GM12892 (cell line): ENCODE data around the gene PDPK1.
A peak's percentile ranks its signal among the peaks of the same experiment; 100 is the strongest.
"Not testable (repeated sequence)": the region's sequence is repeated elsewhere in the genome, so short reads cannot be mapped to it uniquely, and the experiment has no call there.

Source experiments
- DNase-seq: peaks from one replicate; pipeline ENCODE4 v3.0.0; 2011; ENCODE audit not compliant: insufficient read length
- FAIRE-seq: peaks from 2 replicates; lab custom pipeline; 2011; peaks lifted over from hg19 to GRCh38; lab: Jason Lieb, UNC
- POLR2A ChIP-seq: IDR thresholded peaks from 2 replicates; pipeline ENCODE4 v1.6.1; 2011; ENCODE audit warnings: low read depth, low read length, control low read depth
- POLR2AphosphoS5 ChIP-seq: IDR thresholded peaks from 2 replicates; pipeline ENCODE4 v1.6.1; 2011; ENCODE audit warnings: low read depth, low read length, control low read depth
- TAF1 ChIP-seq: IDR thresholded peaks from 2 replicates; pipeline ENCODE4 v1.6.1; 2011; ENCODE audit warnings: low read depth, mild to moderate bottlenecking, control low read depth, low read length, borderline replicate concordance

Gene PDPK1

DNA sequence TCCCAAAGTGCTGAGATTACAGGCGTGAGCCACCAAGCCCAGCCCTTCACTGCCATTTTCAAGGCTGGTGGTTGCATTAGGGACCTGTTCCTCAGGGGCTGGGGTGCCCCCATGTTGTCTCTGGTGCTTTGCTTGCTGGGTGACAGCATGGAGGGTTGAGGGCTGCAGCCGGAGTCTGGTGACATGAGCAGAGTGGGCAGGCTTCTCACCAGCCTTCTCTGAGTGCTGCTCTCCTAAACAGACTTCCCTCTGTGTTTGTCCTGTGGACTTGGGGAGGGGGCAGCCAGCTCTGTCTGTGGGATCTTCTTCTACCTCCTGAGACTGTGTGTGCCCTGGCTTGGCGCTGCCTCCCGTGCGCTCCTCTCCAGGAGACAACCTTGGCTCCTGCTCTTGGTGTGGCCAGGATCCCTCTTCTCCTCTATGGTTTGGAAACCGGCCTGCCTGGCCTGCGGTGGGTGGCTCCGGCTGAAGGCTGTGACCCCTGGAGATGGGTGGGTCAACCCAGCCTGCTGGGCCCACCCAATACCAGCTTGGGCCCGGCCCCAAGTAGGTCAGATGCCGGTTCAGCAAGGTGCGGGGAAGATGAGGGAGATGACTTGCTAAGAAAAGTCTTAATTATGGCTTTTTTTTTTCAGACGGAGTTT lies 72.1 kb downstream of the PDPK1 start:
- no peak for DNase-seq
- TF ChIP-seq POLR2A (no peak), TAF1 (no peak), POLR2AphosphoS5 (no peak)
- FAIRE-seq, result no peak

DNA sequence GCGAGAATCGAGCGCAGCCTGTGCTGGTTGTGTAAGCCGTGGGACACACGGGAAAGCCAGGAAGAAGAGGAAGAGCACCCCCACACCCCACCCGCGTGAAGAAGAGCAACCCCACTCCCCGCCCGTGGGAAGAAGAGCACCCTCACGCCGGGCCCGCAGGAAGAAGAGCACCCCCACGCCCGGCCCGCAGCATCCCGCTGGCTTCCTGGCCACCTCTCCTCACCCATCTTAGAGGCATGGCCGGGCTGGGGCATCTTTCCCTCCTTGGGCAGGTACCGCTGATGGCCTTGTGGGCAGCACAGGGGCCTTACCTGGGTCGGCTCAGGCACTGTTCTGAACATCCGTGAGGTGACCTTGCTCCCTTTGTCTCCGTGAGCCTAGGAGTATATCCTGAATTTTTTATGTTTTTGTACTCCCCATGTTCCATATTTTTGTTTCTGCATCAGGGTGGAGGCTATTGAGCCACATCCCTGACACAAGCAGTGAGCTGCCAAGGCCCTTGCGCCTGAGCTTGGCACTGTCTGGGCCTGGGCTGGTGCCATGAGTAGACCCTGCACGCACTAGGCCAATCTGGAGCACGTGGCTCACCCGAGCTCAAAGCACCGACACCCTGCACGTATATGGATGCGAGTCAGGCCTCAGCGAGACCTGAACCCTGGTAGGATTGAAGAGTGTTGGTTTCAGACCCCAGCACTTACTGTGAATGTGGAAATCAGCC lies 73.1 kb downstream of the PDPK1 start:
- TF ChIP-seq TAF1 (no peak), POLR2A (no peak), POLR2AphosphoS5 (no peak)
- DNase-seq (no peak), FAIRE-seq (no peak)

DNA sequence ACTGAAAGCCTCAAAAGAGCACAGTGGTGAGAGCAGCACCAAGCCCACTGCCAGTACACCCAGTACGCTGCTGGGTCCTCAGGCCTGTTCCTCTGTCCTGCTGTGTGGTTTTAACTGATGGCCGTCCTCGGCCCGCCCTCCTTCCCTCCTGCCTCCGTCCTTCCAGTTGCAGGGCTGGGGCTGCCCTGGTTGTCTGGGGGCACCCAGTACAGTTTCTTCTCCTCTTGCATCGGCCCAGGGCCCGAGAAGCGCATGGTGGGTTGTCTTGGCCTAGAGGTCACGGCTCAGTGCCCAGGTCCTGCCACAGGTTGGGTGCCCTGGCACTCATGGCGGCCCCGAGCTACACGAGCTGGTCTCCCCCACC lies 73.7 kb downstream of the PDPK1 start:
- DNase-seq (no peak), FAIRE-seq (no peak)
- TF ChIP-seq POLR2A (no peak), TAF1 (no peak), POLR2AphosphoS5 (no peak)

DNA sequence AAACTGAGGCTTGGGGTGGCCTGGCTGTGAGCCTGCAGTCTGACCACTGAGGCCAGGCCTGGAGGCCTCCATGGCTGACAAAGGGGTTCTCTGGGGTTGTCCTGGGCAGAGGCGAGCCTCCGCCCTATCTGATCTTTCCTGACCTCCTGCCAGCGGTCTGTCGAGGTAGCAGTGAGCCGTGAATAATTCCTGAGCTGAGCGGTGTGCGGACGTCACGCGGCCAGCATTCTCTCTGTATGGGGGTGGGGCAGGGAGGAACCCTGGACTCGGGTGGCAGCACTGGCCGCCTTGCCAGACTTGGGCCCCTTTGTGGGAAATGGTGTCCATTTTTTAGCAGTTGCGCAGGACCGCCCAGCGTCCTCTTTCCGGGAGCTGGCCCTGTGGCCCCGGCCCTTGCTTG lies 74.1 kb downstream of the PDPK1 start:
- not testable (repeated sequence) for DNase-seq, FAIRE-seq

GRCh38 chr16:2613251-2613650 lies 75.4 kb downstream of the PDPK1 start:
- FAIRE-seq, DNase-seq: not testable (repeated sequence)

GRCh38 chr16:2614761-2615191 lies 77.0 kb downstream of the PDPK1 start:
- no peak for DNase-seq
- TF ChIP-seq POLR2AphosphoS5 (no peak), TAF1 (no peak), POLR2A (no peak)
- FAIRE-seq, result no peak

DNA sequence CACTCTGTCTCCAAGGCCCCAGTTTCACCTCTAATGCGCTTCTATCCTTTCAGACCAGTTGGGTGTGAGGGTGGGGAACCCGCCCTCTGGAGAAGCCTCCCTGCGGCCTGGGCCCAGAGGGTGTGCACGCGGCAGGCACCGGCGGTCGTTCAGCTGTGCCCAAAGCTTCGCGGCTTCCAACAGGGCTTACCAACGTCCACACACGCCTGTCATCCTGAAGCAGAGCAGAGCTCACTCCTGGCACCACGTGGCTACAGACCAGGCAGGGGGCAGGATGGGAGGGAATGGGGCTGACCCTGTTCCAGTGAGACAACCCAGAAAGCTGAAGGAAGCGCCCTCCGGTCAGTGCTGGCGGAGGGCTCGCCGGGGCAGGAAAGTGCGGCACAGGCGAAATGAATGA lies 81.1 kb downstream of the PDPK1 start:
- DNase-seq, FAIRE-seq: not testable (repeated sequence)

DNA sequence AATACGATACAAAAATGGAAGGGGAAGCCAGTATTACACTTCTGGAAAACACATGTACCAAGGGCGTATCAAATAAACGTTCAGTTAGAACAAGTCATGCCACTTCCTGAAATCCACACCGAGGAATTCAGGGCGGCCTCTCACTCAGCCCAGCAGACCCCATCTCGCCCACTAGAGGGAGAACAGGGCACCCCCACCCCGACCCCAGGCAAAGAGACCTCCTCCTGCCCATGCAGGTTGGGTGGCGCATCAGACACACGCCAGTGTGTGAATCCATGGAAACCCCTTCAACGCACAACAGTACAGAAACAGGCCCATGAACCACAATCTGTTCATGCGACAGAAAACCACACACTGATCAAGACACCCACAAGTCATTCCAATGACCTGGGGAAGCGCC lies 81.8 kb downstream of the PDPK1 start:
- FAIRE-seq, result not testable (repeated sequence)

GRCh38 chr16:2620870-2621269 lies 83.0 kb downstream of the PDPK1 start:
- not testable (repeated sequence) for FAIRE-seq, DNase-seq

More for the DNA sequence above, 81.8 kb downstream of the PDPK1 start:
- DNase-seq, result not testable (repeated sequence)

GRCh38 chr16:2621395-2621794 lies 83.6 kb downstream of the PDPK1 start:
- not testable (repeated sequence) for DNase-seq, FAIRE-seq

GRCh38 chr16:2627075-2627474 lies 89.3 kb downstream of the PDPK1 start:
- not testable (repeated sequence) for DNase-seq, FAIRE-seq

- not testable (repeated sequence) for FAIRE-seq, DNase-seq
Observed at GRCh38 chr16:2631203-2631602, 93.4 kb downstream of the PDPK1 start.

DNA sequence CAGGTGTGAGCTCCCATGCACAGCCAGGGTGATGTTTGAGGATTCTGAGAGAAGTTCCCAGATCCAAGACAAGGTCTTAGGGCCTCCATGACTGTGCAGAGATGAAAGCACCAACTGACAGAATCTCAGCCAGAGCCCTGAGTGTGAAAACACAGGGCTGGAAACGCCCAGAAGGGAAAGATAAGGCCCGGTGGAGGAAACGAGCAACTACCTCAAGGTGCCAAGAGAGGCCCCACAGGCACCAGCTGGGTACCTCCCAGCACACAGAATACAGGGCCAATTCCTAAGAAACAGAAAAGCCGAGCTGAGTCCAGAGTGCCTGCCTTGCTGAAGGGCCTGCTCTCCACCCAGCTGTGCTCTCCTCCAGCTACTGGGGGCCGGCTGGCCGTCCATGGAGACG lies 94.5 kb downstream of the PDPK1 start:
- FAIRE-seq, DNase-seq: not testable (repeated sequence)

DNA sequence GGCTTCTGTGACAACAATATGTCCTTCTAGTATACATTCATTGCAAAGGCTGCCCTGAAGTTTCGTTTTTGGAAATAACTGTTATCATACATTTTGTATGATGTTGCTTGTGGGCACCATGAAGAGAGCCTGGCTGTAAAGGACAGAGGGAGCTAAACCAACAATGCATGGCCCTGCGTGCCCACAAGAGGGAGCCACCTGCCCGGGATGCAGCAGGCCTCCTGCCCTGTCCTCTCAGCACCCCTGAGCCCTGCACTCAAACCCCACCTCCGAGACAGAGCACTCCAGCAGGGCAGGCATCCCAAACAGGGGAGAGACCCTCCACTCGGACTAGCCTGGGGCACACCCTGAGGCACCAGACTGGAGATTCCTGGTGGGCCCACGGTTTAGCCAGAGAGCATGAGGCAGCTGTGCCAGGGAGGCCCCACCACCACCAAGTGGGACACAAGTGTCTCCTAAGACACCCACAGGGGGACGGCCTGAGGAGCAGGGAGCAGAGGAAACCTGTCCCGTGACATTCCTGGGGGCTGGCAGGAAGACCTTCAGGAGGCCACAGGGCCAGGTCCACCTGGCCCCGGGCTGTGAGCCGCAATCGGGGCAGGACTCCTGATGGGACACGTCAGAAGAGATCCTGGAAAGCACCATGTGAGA lies 101.4 kb downstream of the PDPK1 start:
- peak; percentile 84 for FAIRE-seq
- DNase-seq, result not testable (repeated sequence)

GRCh38 chr16:2639722-2640072 lies 101.9 kb downstream of the PDPK1 start:
- not testable (repeated sequence) for FAIRE-seq

GRCh38 chr16:2642561-2642960 lies 104.7 kb downstream of the PDPK1 start:
- DNase-seq, FAIRE-seq: not testable (repeated sequence)

More at GRCh38 chr16:2639722-2640072, 101.9 kb downstream of the PDPK1 start:
- DNase-seq, result not testable (repeated sequence)

GRCh38 chr16:2644754-2645453 lies 107.1 kb downstream of the PDPK1 start:
- FAIRE-seq, result peak; percentile 65
- DNase-seq, result not testable (repeated sequence)

DNA sequence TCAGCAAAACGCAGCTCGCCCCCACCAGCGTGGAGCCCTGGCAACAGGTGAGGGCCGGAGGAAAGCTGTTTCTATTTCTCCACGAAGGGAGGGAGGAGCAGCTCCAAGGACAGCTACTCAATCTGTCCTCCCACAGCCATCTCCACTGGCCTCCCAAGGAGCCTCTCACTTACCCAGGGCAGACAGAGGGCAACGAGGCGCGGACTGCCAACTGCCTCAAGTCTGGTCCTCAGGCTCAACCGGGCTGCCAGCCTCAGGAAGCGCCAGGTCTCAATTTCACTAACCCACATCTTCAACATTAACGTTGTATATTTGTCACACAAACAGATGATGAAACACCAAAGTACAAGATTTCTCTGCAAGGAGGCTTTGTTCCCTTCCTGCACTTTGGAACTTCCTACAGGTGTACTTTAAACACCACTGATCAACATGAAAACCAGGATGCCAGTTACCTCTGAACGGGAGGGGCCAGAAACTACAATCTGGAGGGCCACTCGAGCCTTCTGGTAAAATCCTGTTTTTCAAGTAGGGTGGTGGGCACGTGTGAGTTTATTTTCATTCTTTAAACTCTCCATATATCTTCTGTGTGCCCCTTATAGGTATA lies 113.5 kb downstream of the PDPK1 start:
- DNase-seq, FAIRE-seq: not testable (repeated sequence)
